ENCODE data around the gene INTS15. TPM values are rescaled to one million over a fixed set of nuclear protein-coding genes. Genes with fewer than 3 reads are reported as not detected.

The INTS15 gene
- total and polyA plus RNA-seq, 9 of the 15 experiments (the other 6 are each of a cell fraction or from before 2014, with no cell fraction given), result 0.52 to 28.9 (median 11.6) TPM

DNA sequence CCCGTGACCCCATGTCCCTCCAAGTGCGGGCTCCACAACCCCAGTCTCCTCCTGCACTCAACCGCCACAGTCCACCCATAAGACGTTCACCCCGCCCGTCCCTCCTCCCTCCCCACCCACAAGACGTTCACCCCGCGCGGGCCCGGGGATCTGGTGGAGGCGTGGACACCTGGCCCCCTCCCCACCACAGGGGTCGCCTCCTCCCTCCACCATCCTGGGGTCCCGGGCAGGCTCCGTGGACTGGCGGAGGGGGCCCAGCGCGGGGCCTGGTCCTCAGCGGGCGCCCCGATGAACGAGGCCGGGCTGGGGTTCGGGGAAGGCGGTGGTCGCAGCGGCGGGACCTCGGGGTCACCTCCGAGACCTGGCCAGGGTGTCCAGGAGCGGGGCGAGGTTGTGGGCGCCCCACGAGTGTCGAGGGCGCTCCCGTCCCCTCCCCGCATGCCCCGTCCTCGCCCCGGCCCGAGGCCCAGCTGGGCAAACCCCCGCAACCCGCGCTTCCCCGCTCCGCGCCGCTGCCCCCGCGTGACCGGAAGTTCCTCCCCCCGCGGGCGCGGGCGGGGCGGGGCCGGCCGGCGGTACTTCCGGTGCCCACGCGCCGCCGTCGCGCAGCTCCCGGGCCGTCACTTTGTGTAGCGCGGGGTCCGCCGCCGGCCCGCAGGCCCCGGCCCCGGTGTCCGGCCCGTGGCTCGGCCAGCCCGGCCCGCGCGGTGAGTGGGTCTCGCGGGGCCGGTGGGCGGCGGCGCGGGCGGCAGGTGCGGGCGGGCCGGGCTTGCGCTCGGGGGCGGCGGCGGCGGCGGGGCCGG lies 47.1 kb downstream of the INTS15 start, which contains the start of gene ZNF316 (continued):
- TF ChIP-seq, protein P1, sequence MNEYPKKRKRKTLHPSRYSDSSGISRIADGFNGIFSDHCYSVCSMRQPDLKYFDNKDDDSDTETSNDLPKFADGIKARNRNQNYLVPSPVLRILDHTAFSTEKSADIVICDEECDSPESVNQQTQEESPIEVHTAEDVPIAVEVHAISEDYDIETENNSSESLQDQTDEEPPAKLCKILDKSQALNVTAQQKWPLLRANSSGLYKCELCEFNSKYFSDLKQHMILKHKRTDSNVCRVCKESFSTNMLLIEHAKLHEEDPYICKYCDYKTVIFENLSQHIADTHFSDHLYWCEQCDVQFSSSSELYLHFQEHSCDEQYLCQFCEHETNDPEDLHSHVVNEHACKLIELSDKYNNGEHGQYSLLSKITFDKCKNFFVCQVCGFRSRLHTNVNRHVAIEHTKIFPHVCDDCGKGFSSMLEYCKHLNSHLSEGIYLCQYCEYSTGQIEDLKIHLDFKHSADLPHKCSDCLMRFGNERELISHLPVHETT (CRISPR knock-in tag; conservative IDR thresholded peaks at IDR 0.05 in 1 of 2, IDR thresholded peaks at IDR 0.05 in 1 of 2), result peak in 1 of 2 experiments; percentile 38; a peak in 1 of 4 replicates
- peak in 1 of 2 experiments; percentile 96; a peak in 3 of 4 replicates for TF ChIP-seq MAZ (CRISPR knock-in tag; conservative IDR thresholded peaks at IDR 0.05 in 1 of 2, IDR thresholded peaks at IDR 0.05 in 1 of 2)
- peak; percentile 49 for TF ChIP-seq RBFOX2 (IDR thresholded peaks at IDR 0.05; ENCODE audit: low read depth, low read length)
- TF ChIP-seq NFE2 (IDR thresholded peaks at IDR 0.05; ENCODE audit: low read depth), result no peak
- no peak for TF ChIP-seq NFIX (CRISPR knock-in tag; IDR thresholded peaks at IDR 0.05; ENCODE audit: low read depth)
- TF ChIP-seq, protein P2, sequence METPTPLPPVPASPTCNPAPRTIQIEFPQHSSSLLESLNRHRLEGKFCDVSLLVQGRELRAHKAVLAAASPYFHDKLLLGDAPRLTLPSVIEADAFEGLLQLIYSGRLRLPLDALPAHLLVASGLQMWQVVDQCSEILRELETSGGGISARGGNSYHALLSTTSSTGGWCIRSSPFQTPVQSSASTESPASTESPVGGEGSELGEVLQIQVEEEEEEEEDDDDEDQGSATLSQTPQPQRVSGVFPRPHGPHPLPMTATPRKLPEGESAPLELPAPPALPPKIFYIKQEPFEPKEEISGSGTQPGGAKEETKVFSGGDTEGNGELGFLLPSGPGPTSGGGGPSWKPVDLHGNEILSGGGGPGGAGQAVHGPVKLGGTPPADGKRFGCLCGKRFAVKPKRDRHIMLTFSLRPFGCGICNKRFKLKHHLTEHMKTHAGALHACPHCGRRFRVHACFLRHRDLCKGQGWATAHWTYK (CRISPR knock-in tag; IDR thresholded peaks at IDR 0.05), result peak; percentile 52; the same call in 1 of the 2 replicates
- no peak for TF ChIP-seq PTRF (tag; IDR thresholded peaks at IDR 0.05)
- TF ChIP-seq, protein P3, sequence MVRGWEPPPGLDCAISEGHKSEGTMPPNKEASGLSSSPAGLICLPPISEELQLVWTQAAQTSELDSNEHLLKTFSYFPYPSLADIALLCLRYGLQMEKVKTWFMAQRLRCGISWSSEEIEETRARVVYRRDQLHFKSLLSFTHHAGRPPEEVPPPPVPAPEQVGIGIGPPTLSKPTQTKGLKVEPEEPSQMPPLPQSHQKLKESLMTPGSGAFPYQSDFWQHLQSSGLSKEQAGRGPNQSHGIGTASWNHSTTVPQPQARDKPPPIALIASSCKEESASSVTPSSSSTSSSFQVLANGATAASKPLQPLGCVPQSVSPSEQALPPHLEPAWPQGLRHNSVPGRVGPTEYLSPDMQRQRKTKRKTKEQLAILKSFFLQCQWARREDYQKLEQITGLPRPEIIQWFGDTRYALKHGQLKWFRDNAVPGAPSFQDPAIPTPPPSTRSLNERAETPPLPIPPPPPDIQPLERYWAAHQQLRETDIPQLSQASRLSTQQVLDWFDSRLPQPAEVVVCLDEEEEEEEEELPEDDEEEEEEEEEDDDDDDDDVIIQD (CRISPR knock-in tag; IDR thresholded peaks at IDR 0.05), result no peak
- TF ChIP-seq, protein P4, sequence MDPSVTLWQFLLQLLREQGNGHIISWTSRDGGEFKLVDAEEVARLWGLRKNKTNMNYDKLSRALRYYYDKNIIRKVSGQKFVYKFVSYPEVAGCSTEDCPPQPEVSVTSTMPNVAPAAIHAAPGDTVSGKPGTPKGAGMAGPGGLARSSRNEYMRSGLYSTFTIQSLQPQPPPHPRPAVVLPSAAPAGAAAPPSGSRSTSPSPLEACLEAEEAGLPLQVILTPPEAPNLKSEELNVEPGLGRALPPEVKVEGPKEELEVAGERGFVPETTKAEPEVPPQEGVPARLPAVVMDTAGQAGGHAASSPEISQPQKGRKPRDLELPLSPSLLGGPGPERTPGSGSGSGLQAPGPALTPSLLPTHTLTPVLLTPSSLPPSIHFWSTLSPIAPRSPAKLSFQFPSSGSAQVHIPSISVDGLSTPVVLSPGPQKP (CRISPR knock-in tag; IDR thresholded peaks at IDR 0.05), result no peak
- TF ChIP-seq PCBP2 (IDR thresholded peaks at IDR 0.05; ENCODE audit: low read depth, low read length, poor library complexity, severe bottlenecking), result no peak
- TF ChIP-seq, protein P5, sequence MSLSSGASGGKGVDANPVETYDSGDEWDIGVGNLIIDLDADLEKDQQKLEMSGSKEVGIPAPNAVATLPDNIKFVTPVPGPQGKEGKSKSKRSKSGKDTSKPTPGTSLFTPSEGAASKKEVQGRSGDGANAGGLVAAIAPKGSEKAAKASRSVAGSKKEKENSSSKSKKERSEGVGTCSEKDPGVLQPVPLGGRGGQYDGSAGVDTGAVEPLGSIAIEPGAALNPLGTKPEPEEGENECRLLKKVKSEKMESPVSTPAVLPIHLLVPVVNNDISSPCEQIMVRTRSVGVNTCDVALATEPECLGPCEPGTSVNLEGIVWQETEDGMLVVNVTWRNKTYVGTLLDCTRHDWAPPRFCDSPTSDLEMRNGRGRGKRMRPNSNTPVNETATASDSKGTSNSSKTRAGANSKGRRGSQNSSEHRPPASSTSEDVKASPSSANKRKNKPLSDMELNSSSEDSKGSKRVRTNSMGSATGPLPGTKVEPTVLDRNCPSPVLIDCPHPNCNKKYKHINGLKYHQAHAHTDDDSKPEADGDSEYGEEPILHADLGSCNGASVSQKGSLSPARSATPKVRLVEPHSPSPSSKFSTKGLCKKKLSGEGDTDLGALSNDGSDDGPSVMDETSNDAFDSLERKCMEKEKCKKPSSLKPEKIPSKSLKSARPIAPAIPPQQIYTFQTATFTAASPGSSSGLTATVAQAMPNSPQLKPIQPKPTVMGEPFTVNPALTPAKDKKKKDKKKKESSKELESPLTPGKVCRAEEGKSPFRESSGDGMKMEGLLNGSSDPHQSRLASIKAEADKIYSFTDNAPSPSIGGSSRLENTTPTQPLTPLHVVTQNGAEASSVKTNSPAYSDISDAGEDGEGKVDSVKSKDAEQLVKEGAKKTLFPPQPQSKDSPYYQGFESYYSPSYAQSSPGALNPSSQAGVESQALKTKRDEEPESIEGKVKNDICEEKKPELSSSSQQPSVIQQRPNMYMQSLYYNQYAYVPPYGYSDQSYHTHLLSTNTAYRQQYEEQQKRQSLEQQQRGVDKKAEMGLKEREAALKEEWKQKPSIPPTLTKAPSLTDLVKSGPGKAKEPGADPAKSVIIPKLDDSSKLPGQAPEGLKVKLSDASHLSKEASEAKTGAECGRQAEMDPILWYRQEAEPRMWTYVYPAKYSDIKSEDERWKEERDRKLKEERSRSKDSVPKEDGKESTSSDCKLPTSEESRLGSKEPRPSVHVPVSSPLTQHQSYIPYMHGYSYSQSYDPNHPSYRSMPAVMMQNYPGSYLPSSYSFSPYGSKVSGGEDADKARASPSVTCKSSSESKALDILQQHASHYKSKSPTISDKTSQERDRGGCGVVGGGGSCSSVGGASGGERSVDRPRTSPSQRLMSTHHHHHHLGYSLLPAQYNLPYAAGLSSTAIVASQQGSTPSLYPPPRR (CRISPR knock-in tag; IDR thresholded peaks at IDR 0.05; ENCODE audit: borderline replicate concordance), result 0 out of 2 replicates have a peak, but pooled peaks have one; percentile 34
- TF ChIP-seq, protein P6, sequence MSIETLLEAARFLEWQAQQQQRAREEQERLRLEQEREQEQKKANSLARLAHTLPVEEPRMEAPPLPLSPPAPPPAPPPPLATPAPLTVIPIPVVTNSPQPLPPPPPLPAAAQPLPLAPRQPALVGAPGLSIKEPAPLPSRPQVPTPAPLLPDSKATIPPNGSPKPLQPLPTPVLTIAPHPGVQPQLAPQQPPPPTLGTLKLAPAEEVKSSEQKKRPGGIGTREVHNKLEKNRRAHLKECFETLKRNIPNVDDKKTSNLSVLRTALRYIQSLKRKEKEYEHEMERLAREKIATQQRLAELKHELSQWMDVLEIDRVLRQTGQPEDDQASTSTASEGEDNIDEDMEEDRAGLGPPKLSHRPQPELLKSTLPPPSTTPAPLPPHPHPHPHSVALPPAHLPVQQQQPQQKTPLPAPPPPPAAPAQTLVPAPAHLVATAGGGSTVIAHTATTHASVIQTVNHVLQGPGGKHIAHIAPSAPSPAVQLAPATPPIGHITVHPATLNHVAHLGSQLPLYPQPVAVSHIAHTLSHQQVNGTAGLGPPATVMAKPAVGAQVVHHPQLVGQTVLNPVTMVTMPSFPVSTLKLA (conservative IDR thresholded peaks at IDR 0.05), result peak in 1 of 2 experiments; percentile 38; a peak in 2 of 4 replicates

All from K562 (cell line).